GM19043 (cell line): ENCODE data around the gene PLEKHH3.
"Not testable (repeated sequence)": the region's sequence is repeated elsewhere in the genome, so short reads cannot be mapped to it uniquely, and the experiment has no call there.

Experiments used
- ATAC-seq: cut with Tn5 transposase; IDR thresholded peaks from one replicate; pipeline ENCODE4 v1.9.1; 2021; ENCODE audit warnings: low read depth; ENCODE audit not compliant: unreplicated experiment

PLEKHH3 gene

GRCh38 chr17:42640121-42640520 lies 36.7 kb downstream of the PLEKHH3 start:
- ATAC-seq, result no peak

- no peak for ATAC-seq
These were observed 37.2 kb downstream of the PLEKHH3 start for GRCh38 chr17:42639525-42640113.

GRCh38 chr17:42632949-42633444 lies 43.8 kb downstream of the PLEKHH3 start:
- ATAC-seq, result no peak

- ATAC-seq, result no peak
These were observed 47.3 kb downstream of the PLEKHH3 start for GRCh38 chr17:42629411-42630009.

- ATAC-seq, result not testable (repeated sequence)
These were observed 49.6 kb downstream of the PLEKHH3 start for GRCh38 chr17:42627032-42627764.

- ATAC-seq, result no peak
These were observed 52.8 kb downstream of the PLEKHH3 start for GRCh38 chr17:42623732-42624596.

- ATAC-seq, result no peak
These were observed 53.5 kb downstream of the PLEKHH3 start for GRCh38 chr17:42623271-42623670.

- ATAC-seq, result not testable (repeated sequence)
These were observed 54.8 kb downstream of the PLEKHH3 start for GRCh38 chr17:42621987-42622386.

GRCh38 chr17:42618442-42619150 lies 58.2 kb downstream of the PLEKHH3 start:
- peak; percentile 68 for ATAC-seq

GRCh38 chr17:42617956-42618431 lies 58.8 kb downstream of the PLEKHH3 start:
- ATAC-seq, result no peak
